Natural killer cell (primary cell): ENCODE measurements around the gene TOGARAM2. TPM values are rescaled to one million over a fixed set of nuclear protein-coding genes. Genes with fewer than 3 reads are reported as not detected.

Experiments
- ATAC-seq, 3 donors: fragments of 150-1000 bp in 2 of 3; fragments of 200-7000 bp in 1 of 3; cut with Tn5 transposase; 1 replicate in 1 of 3; 2 replicates in 2 of 3; pipeline ENCODE4 v1.10.0; 2021; ENCODE audit warnings: mild to moderate bottlenecking in 2 of 3, moderate library complexity in 2 of 3
- DNase-seq, 2 donors: peaks; one replicate each; pipeline versions ENCODE4 v3.0.0 to v3.0.0-alpha.2; 2013 to 2021; ENCODE audit warnings: mixed read lengths in 1 of 2
- H3K27ac ChIP-seq: one replicate; pipeline ENCODE4 v1.5.1; 2013; ENCODE audit warnings: mild to moderate bottlenecking, low read length
- H3K27me3 ChIP-seq: one replicate; pipeline ENCODE4 v1.6.1; 2013; ENCODE audit warnings: low read length; ENCODE audit not compliant: control insufficient read depth, insufficient read depth
- H3K36me3 ChIP-seq: one replicate; pipeline ENCODE4 v1.6.1; 2013; ENCODE audit warnings: low read length; ENCODE audit not compliant: control insufficient read depth, insufficient read depth
- H3K4me1 ChIP-seq: one replicate; pipeline ENCODE4 v1.6.1; 2013; ENCODE audit warnings: low read length; ENCODE audit not compliant: control insufficient read depth, insufficient read depth
- H3K4me3 ChIP-seq: one replicate; pipeline ENCODE4 v1.5.1; 2013; ENCODE audit warnings: low read length
- H3K9me3 ChIP-seq: one replicate; pipeline ENCODE4 v1.6.1; 2013; ENCODE audit warnings: low read length; ENCODE audit not compliant: control insufficient read depth, insufficient read depth
- H3K27ac Mint-ChIP-seq, 2 donors: one replicate each; pipeline ENCODE4 v1.8.0; 2022; ENCODE audit warnings: mild to moderate bottlenecking in 2 of 2, mixed read lengths in 2 of 2, moderate library complexity in 1 of 2
- H3K27me3 Mint-ChIP-seq, 2 donors: one replicate each; pipeline ENCODE4 v1.8.0; 2022; ENCODE audit warnings: low read depth in 2 of 2, mixed read lengths in 2 of 2
- H3K36me3 Mint-ChIP-seq: one replicate; pipeline ENCODE4 v1.8.0; 2022; ENCODE audit warnings: mixed read lengths
- H3K4me1 Mint-ChIP-seq, 2 donors: one replicate each; pipeline ENCODE4 v1.8.0; 2022; ENCODE audit warnings: mixed read lengths in 2 of 2
- H3K4me3 Mint-ChIP-seq: one replicate; pipeline ENCODE4 v1.8.0; 2022; ENCODE audit warnings: mild to moderate bottlenecking, moderate library complexity, mixed read lengths
- H3K9me3 Mint-ChIP-seq, 2 donors: one replicate each; pipeline ENCODE4 v1.8.0; 2022; ENCODE audit warnings: mixed read lengths in 2 of 2
- WGBS: methylation state at CpG from one replicate; pipeline ENCODE4 v1.1.7; 2013; ENCODE audit warnings: missing lambda C conversion rate; ENCODE audit not compliant: insufficient coverage; 5-methylcytosine and 5-hydroxymethylcytosine counted together
- intact Hi-C: fragments of 100-400 bp; cut with micrococcal nuclease; formaldehyde crosslinking; loops from one replicate; pipeline ENCODE4 v1.14.2; 2022
- total RNA-seq, 4 donors: library from RNA; stranded (reverse); fragments of 120-200 nt in 1 of 4; gene quantifications; one replicate each; pipeline versions ENCODE4 v1.2.3 to v1.2.4, GENCODE V29; 2013 to 2022
- TF ChIP-seq, protein P1 (sequence below): fragments of 200-600 bp; IDR thresholded peaks from one replicate; pipeline ENCODE4 v1.8.0; 2022; ENCODE audit warnings: antibody characterized with exemption

The TOGARAM2 gene
- total RNA-seq, 3 donors from 2014 or later (not counting 1 experiment from before 2014, with no cell fraction given), result 25.9 to 53.2 (median 30.8) TPM

GRCh38 chr2:29072251-29072650 lies 91.2 kb downstream of the TOGARAM2 start:
- Mint-ChIP-seq H3K9me3 (no peaks in the 10 kb centered on the region), H3K4me1 (no peaks in the 10 kb centered on the region), H3K27ac (no peak overlapping the region), H3K36me3 (no peaks in the 10 kb centered on the region), H3K4me3 (no peak overlapping the region), H3K27me3 (no peaks in the 10 kb centered on the region)
- 88% methylated on average over 8 of the region's 8 CpGs for WGBS
- H3K27me3 ChIP-seq, result no peaks in the 10 kb centered on the region
- no peak for ATAC-seq
- TF ChIP-seq, protein P1, sequence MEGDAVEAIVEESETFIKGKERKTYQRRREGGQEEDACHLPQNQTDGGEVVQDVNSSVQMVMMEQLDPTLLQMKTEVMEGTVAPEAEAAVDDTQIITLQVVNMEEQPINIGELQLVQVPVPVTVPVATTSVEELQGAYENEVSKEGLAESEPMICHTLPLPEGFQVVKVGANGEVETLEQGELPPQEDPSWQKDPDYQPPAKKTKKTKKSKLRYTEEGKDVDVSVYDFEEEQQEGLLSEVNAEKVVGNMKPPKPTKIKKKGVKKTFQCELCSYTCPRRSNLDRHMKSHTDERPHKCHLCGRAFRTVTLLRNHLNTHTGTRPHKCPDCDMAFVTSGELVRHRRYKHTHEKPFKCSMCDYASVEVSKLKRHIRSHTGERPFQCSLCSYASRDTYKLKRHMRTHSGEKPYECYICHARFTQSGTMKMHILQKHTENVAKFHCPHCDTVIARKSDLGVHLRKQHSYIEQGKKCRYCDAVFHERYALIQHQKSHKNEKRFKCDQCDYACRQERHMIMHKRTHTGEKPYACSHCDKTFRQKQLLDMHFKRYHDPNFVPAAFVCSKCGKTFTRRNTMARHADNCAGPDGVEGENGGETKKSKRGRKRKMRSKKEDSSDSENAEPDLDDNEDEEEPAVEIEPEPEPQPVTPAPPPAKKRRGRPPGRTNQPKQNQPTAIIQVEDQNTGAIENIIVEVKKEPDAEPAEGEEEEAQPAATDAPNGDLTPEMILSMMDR, result no peak
- H3K27ac ChIP-seq, result no peak overlapping the region
- no peaks in the 10 kb centered on the region for H3K4me1 ChIP-seq
- no peaks in the 10 kb centered on the region for H3K36me3 ChIP-seq
- no peak overlapping the region for H3K4me3 ChIP-seq
- intact Hi-C loops, result no loop called here
- no peak for DNase-seq
- H3K9me3 ChIP-seq, result no peaks in the 10 kb centered on the region

GRCh38 chr2:29072971-29073725 lies 92.0 kb downstream of the TOGARAM2 start:
- H3K4me3 Mint-ChIP-seq, result no peak overlapping the region
- no peaks in the 10 kb centered on the region for H3K9me3 Mint-ChIP-seq

DNA sequence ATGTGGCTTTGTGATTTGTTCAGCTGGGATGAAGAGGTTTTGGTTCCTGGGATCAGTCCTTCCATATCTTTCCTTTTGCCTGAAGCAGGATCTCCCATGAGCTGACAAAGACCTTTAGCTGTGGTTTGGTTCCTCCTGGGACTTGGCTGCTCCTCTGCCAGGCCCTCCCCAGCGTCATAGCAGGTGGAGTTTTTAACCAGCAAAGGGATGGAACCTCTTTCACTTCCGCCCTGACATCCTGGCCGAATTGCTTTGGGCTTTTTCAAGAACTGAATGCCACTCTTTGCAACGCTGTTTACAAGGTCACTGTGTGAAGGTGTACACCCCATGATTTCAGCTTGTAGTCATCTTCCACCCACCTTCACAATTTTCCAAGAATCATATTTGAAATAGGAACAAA lies 92.8 kb downstream of the TOGARAM2 start:
- no peak overlapping the region for H3K4me3 ChIP-seq
- H3K9me3 ChIP-seq, result no peaks in the 10 kb centered on the region
- Mint-ChIP-seq H3K27me3 (no peaks in the 10 kb centered on the region), H3K4me3 (no peak overlapping the region), H3K36me3 (no peaks in the 10 kb centered on the region), H3K4me1 (no peaks in the 10 kb centered on the region), H3K27ac (no peak overlapping the region), H3K9me3 (no peaks in the 10 kb centered on the region)
- intact Hi-C loops, result no loop called here
- H3K4me1 ChIP-seq, result no peaks in the 10 kb centered on the region
- DNase-seq, result no peak
- no peak for ATAC-seq
- no peak overlapping the region for H3K27ac ChIP-seq
- H3K36me3 ChIP-seq, result no peaks in the 10 kb centered on the region
- TF ChIP-seq, protein P1, result no peak
- no peaks in the 10 kb centered on the region for H3K27me3 ChIP-seq
- WGBS, result 65% methylated on average over 4 of the region's 4 CpGs

More at GRCh38 chr2:29072971-29073725, 92.0 kb downstream of the TOGARAM2 start:
- H3K27me3 Mint-ChIP-seq, result no peaks in the 10 kb centered on the region
- TF ChIP-seq, protein P1, result no peak
- no peak overlapping the region for H3K27ac ChIP-seq
- H3K27me3 ChIP-seq, result no peaks in the 10 kb centered on the region
- intact Hi-C loops, result no loop called here
- no peaks in the 10 kb centered on the region for H3K36me3 Mint-ChIP-seq
- WGBS, result 88% methylated on average over 12 of the region's 12 CpGs
- H3K27ac Mint-ChIP-seq, result no peak overlapping the region
- ATAC-seq (no peak), DNase-seq (no peak)
- H3K4me1 ChIP-seq, result no peaks in the 10 kb centered on the region
- H3K36me3 ChIP-seq, result no peaks in the 10 kb centered on the region
- no peak overlapping the region for H3K4me3 ChIP-seq
- H3K4me1 Mint-ChIP-seq, result no peaks in the 10 kb centered on the region
- H3K9me3 ChIP-seq, result no peaks in the 10 kb centered on the region

DNA sequence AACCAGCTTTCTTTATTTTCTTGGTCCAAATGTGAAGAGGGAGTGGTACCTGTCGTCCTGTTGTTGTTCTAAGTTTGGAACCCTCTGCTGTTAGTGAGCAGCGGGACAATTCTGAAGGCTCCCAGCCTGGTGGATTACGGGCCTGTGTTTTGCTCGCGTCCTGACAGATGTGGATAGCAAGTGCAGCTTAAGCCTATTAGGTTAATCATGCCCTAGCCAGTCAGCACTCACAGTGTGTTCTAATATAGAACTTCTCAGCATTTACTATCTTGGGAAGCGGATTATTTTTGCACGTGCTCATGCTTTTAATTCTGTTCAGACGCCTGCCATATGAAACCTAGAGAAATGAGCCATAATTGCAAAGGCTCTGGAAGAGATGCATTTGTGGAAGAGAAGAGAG lies 93.3 kb downstream of the TOGARAM2 start, which contains the start of gene PCARE:
Gene PCARE (minus strand): TSS at position 113 of the 400 bp plus-strand sequence. CDS start 262 bp downstream, outside the sequence.
- Histone ChIP-seq H3K27me3 (no peaks in the 10 kb centered on the region), H3K9me3 (no peaks in the 10 kb centered on the region), H3K4me1 (no peaks in the 10 kb centered on the region), H3K4me3 (no peak within 1 kb of the TSS), H3K36me3 (no peaks in the 10 kb centered on the region), H3K27ac (no peak within 1 kb of the TSS)
- WGBS, result 95% methylated on average over 8 of the region's 8 CpGs
- TF ChIP-seq, protein P1, result no peak
- Mint-ChIP-seq H3K36me3 (no peaks in the 10 kb centered on the region), H3K27ac (no peak within 1 kb of the TSS), H3K4me3 (no peak within 1 kb of the TSS), H3K27me3 (no peaks in the 10 kb centered on the region), H3K9me3 (no peaks in the 10 kb centered on the region), H3K4me1 (no peaks in the 10 kb centered on the region)
- ATAC-seq (no peak), DNase-seq (no peak)
- intact Hi-C loops, result no loop called here
